ENCODE data around the gene SOAT2.
A peak's percentile ranks its signal among the peaks of the same experiment; 100 is the strongest.

Gene SOAT2

GRCh38 chr12:53065975-53066931, 37.0 kb upstream of the SOAT2 start:
- TF ChIP-seq CTCF (IDR thresholded peaks at IDR 0.05; ENCODE audit: low read depth, low read length, missing control alignments) = peak; percentile 95
- no peak for DNase-seq (ENCODE audit: low read depth)
- H3K4me3 ChIP-seq (ENCODE audit: low read depth, low read length) = no peak overlapping the region

- TF ChIP-seq CTCF (IDR thresholded peaks at IDR 0.05; ENCODE audit: low read depth, low read length, missing control alignments) = no peak
Observed at GRCh38 chr12:53067074-53067992, 36.0 kb upstream of the SOAT2 start.

GRCh38 chr12:53067993-53068770, 35.1 kb upstream of the SOAT2 start:
- no peak overlapping the region for H3K4me3 ChIP-seq (ENCODE audit: low read depth, low read length)
- TF ChIP-seq CTCF (IDR thresholded peaks at IDR 0.05; ENCODE audit: low read depth, low read length, missing control alignments) = no peak
- DNase-seq (ENCODE audit: low read depth) = no peak

More at GRCh38 chr12:53067074-53067992, 36.0 kb upstream of the SOAT2 start:
- DNase-seq (ENCODE audit: low read depth) = no peak
- no peak overlapping the region for H3K4me3 ChIP-seq (ENCODE audit: low read depth, low read length)

DNA sequence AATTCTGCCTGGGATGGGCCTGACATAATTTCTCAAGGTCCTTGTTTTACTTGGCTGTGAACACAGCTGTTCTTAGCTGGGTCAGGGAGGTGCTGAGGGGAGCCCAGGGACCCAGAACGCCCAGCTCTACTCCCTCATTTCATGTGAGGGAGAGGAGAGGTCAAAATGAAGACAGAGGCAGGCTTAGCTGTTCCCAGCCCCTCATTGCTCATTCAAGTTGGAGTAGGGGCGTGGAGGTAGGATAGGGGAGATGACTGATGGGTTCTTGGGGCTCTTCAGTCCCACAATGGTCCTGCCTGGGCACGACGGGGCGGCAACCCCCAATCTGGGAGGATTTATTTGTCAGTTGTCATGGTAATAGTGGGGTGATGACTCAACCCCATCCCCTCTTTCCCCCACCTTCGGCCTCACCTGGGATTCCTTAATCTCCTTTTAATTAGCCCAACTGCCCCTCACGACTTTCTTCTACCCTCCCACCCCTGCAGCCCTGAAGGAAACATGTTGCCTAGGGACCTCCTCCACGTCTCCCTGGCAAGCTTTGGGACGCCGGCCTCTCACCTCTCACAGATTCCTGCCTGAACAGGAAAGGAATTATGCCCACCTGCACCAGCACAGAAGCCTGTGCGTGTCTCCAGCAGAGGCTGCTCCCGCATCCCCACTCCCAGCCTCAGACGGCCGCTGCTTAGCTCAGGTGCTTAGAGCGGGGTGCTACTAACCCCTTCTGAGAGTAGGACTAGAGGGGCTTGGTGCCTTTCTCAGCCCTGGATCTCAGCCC, 34.3 kb upstream of the SOAT2 start:
- DNase-seq (ENCODE audit: low read depth) = no peak
- no peak for TF ChIP-seq CTCF (IDR thresholded peaks at IDR 0.05; ENCODE audit: low read depth, low read length, missing control alignments)
- H3K4me3 ChIP-seq (ENCODE audit: low read depth, low read length) = no peak overlapping the region

DNA sequence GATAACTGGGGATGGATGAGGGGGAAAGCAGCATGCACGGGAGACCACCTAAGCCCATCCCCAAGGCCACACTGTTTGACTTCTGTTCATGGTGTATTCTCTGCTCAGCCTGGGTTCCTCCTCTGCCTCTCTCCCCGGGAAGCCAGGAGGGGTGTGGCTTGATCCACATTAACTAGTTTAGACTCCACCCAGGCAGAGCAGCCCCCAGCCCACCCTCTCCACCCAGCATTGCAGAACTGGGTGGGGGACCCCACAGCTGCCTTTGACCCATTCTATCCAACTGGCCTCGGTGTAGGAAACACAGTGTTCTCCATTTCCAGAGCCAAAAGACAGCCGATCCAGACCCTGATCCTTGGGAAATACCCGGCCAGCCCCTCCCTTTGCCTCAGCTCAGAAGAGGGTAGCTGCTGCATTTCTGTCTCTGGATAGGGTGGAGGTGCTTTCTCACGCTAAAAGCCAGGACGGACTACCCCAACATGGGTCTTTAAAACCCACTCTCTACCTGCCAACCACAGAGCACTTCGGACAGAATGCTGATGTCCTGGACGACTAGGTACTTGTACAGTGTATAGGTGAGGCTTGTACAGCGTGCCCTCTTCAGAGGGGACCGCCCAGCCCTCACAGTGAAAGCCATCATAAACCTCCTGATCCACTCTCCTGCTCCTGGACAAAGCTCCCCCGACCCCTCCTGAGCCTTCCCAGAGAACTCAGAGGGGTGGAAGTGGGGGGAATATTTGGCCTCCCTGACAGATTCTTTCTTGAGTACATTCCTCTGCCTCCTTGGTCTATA, 33.5 kb upstream of the SOAT2 start:
- H3K4me3 ChIP-seq (ENCODE audit: low read depth, low read length) = no peak overlapping the region
- DNase-seq (ENCODE audit: low read depth) = no peak
- no peak for TF ChIP-seq CTCF (IDR thresholded peaks at IDR 0.05; ENCODE audit: low read depth, low read length, missing control alignments)

Data from GM12864 (cell line).